HUES64 (cell line): ENCODE results near the gene STARD5.
"Not testable (repeated sequence)": the region's sequence is repeated elsewhere in the genome, so short reads cannot be mapped to it uniquely, and the experiment has no call there.

Experiments
- H3K27ac ChIP-seq: 2 replicates; pipeline ENCODE4 v1.7.0; 2013; ENCODE audit warnings: low read depth, low read length, inconsistent platforms
- H3K27me3 ChIP-seq: 2 replicates; pipeline ENCODE4 v1.6.1; 2013; ENCODE audit warnings: mild to moderate bottlenecking, low read length; ENCODE audit not compliant: insufficient read depth
- H3K36me3 ChIP-seq: 2 replicates; pipeline ENCODE4 v1.6.1; 2013; ENCODE audit warnings: mild to moderate bottlenecking, low read length; ENCODE audit not compliant: insufficient read depth
- H3K4me1 ChIP-seq: 2 replicates; pipeline ENCODE4 v1.6.1; 2013; ENCODE audit warnings: mild to moderate bottlenecking, low read length, moderate library complexity; ENCODE audit not compliant: insufficient read depth
- H3K4me3 ChIP-seq: 2 replicates; pipeline ENCODE4 v1.5.1; 2013; ENCODE audit warnings: mild to moderate bottlenecking, low read length, moderate library complexity
- H3K9ac ChIP-seq: 2 replicates; pipeline ENCODE4 v1.6.1; 2013; ENCODE audit warnings: mild to moderate bottlenecking, low read depth, low read length
- H3K9me3 ChIP-seq: 2 replicates; pipeline ENCODE4 v1.6.1; 2013; ENCODE audit warnings: low read depth, low read length; ENCODE audit not compliant: insufficient read depth
- WGBS: fragments of 150-250, 120-280 bp; methylation state at CpG from one replicate; pipeline ENCODE4 v1.1.7; 2013; ENCODE audit warnings: missing lambda C conversion rate; 5-methylcytosine and 5-hydroxymethylcytosine counted together

The STARD5 gene

DNA sequence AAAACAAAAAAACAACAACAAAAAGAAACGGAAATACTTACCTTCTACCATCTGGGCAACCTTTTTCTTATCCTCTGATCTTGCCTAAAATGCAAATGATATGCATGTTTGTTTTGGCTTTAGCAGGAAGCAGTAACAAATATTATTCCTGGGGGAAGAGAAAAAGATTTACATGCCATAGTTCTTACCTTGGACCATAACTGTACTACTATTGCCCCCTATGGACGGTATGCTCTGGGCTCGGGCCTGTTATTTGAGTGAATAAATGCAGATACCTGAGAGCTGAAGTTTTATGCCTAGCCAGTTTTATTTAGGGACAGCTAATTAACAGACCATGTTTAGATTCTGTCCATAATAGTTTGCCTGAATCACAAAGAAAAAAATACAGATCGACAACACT lies 12.6 kb upstream of the STARD5 start:
- no peak overlapping the region for H3K4me3 ChIP-seq
- no peaks in the 10 kb centered on the region for H3K36me3 ChIP-seq
- 82% methylated on average over 4 of the region's 4 CpGs for WGBS
- no peaks in the 10 kb centered on the region for H3K27me3 ChIP-seq
- H3K27ac ChIP-seq, result no peak overlapping the region
- H3K4me1 ChIP-seq, result no peaks in the 10 kb centered on the region
- H3K9ac ChIP-seq, result no peak overlapping the region
- no peaks in the 10 kb centered on the region for H3K9me3 ChIP-seq

- Histone ChIP-seq H3K9ac (no peak overlapping the region), H3K4me3 (no peak overlapping the region), H3K27ac (no peak overlapping the region)
Measured at GRCh38 chr15:81335631-81336030, 11.7 kb upstream of the STARD5 start.

GRCh38 chr15:81334768-81335435 lies 11.0 kb upstream of the STARD5 start:
- H3K9ac ChIP-seq, result no peak overlapping the region
- H3K27ac ChIP-seq, result no peak overlapping the region
- H3K4me1 ChIP-seq, result no peaks in the 10 kb centered on the region
- WGBS, result 94% methylated on average over 10 of the region's 10 CpGs
- H3K36me3 ChIP-seq, result no peaks in the 10 kb centered on the region
- H3K27me3 ChIP-seq, result no peaks in the 10 kb centered on the region
- H3K4me3 ChIP-seq, result no peak overlapping the region
- no peaks in the 10 kb centered on the region for H3K9me3 ChIP-seq

More at GRCh38 chr15:81335631-81336030, 11.7 kb upstream of the STARD5 start:
- no peaks in the 10 kb centered on the region for H3K4me1 ChIP-seq
- no peaks in the 10 kb centered on the region for H3K9me3 ChIP-seq
- no peaks in the 10 kb centered on the region for H3K27me3 ChIP-seq
- no peaks in the 10 kb centered on the region for H3K36me3 ChIP-seq
- WGBS, result 82% methylated on average over 4 of the region's 4 CpGs

GRCh38 chr15:81333363-81333762 lies 9.4 kb upstream of the STARD5 start:
- H3K4me1 ChIP-seq, result no peaks in the 10 kb centered on the region
- no peak overlapping the region for H3K4me3 ChIP-seq
- no peaks in the 10 kb centered on the region for H3K27me3 ChIP-seq
- 94% methylated on average over 3 of the region's 3 CpGs for WGBS
- H3K36me3 ChIP-seq, result no peaks in the 10 kb centered on the region
- no peaks in the 10 kb centered on the region for H3K9me3 ChIP-seq
- no peak overlapping the region for H3K27ac ChIP-seq
- no peak overlapping the region for H3K9ac ChIP-seq

DNA sequence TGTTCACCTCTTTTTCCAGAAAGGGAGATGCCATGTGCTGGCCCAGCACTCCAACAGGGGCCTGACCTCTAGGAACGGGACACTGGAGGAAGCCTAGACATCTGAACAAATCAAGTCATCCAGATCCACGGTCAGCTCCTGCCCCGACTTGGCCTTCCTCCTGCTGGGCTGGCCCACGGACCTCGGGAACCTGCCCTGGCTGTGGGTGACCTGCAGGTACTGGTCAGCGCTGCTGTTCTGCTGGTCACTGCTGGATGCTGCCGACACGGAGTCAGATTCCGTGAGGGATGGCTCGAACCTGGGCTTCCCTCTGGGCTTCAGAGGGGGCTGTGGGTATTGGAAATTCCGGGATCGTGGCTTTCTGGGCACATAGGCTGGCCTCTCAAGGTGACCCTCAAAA lies 8.4 kb upstream of the STARD5 start:
- H3K4me1 ChIP-seq, result no peaks in the 10 kb centered on the region
- no peak overlapping the region for H3K27ac ChIP-seq
- H3K4me3 ChIP-seq, result no peak overlapping the region
- no peaks in the 10 kb centered on the region for H3K9me3 ChIP-seq
- no peak overlapping the region for H3K9ac ChIP-seq
- H3K36me3 ChIP-seq, result no peaks in the 10 kb centered on the region
- 95% methylated on average over 12 of the region's 12 CpGs for WGBS
- no peaks in the 10 kb centered on the region for H3K27me3 ChIP-seq

- WGBS, result 94% methylated on average over 15 of the region's 15 CpGs
- H3K9ac ChIP-seq, result no peak overlapping the region
- H3K36me3 ChIP-seq, result no peaks in the 10 kb centered on the region
- no peaks in the 10 kb centered on the region for H3K9me3 ChIP-seq
- H3K4me1 ChIP-seq, result no peaks in the 10 kb centered on the region
- no peaks in the 10 kb centered on the region for H3K27me3 ChIP-seq
- H3K4me3 ChIP-seq, result no peak overlapping the region
- no peak overlapping the region for H3K27ac ChIP-seq
Measured at GRCh38 chr15:81331600-81331999, 7.7 kb upstream of the STARD5 start.

DNA sequence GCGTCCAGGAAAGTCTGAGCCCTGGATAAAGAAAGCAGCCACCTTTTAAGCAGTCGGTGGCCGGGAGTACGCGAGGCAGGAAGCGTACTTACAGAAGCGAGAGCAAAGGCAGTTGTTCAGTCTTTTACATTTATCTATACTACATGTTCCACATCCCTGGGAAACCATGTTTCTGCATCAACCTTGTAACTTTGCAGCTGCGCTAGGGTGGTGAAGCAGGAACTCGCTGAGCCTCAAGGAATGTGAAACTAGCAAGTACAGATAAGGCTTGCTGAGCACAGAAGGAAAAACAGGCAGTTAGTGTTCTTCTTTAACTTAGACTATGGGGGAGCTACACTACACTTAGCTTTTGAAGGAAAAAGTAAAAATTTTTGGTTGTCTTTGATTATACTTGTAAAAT lies 7.2 kb upstream of the STARD5 start:
- not testable (repeated sequence) for H3K27me3 ChIP-seq, H3K9me3 ChIP-seq, H3K36me3 ChIP-seq, H3K4me1 ChIP-seq, H3K9ac ChIP-seq, H3K4me3 ChIP-seq, H3K27ac ChIP-seq
- 93% methylated on average over 9 of the region's 9 CpGs for WGBS

GRCh38 chr15:81330366-81331090 lies 6.6 kb upstream of the STARD5 start:
- Histone ChIP-seq H3K9me3 (no peaks in the 10 kb centered on the region), H3K27ac (no peak overlapping the region), H3K4me3 (no peak overlapping the region), H3K27me3 (no peaks in the 10 kb centered on the region), H3K9ac (no peak overlapping the region), H3K4me1 (no peaks in the 10 kb centered on the region), H3K36me3 (no peaks in the 10 kb centered on the region)
- 91% methylated on average over 5 of the region's 5 CpGs for WGBS

DNA sequence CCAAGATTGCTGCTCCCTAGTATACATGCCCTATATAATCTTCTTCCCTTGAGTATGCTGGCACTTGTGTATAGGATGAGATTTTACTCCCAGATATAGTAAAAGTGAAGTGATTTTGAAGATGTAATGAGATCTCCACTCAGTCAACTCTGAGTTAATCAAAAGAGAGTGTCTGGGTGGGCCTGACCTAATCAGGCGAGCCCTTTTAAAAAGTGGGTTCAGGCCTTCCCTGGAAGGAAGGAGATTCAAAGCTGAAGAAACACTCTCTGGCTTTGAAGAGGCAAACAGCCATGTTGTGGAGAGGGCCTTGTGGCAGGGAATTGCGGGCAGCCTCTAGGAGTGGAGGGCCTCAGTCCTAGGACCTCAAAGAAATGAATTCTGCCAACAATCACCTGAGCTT lies 5.5 kb upstream of the STARD5 start:
- H3K9ac ChIP-seq, result no peak overlapping the region
- no peak overlapping the region for H3K4me3 ChIP-seq
- H3K27me3 ChIP-seq, result peaks cover 6% of the 10 kb centered on the region; the same call in 1 of the 2 replicates
- H3K9me3 ChIP-seq, result no peaks in the 10 kb centered on the region
- no peaks in the 10 kb centered on the region for H3K4me1 ChIP-seq
- 97% methylated on average over 2 of the region's 2 CpGs for WGBS
- no peaks in the 10 kb centered on the region for H3K36me3 ChIP-seq
- H3K27ac ChIP-seq, result no peak overlapping the region

DNA sequence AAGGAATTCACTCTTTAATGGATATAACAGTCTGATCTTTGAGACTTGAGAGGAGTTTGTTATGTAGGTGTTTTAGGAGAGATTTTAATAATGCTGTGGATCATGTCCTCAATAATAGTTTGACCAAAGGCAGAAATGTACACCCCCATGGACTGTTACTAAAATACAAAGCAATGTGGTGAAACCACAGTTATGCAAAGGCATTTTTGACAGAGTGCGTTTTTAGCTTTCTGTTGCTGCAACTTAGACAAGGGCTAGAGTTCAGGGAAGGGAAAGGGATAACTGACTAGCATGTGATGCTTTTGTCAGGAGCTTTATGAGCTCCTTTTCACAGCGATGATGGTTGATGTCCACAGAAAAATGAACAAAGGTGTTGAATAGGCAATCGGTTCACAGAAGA lies 3.6 kb upstream of the STARD5 start:
- Histone ChIP-seq H3K36me3 (no peaks in the 10 kb centered on the region), H3K4me1 (no peaks in the 10 kb centered on the region), H3K9ac (no peak overlapping the region), H3K27me3 (peaks cover 6% of the 10 kb centered on the region; the same call in 1 of the 2 replicates), H3K4me3 (no peak overlapping the region), H3K27ac (no peak overlapping the region), H3K9me3 (no peaks in the 10 kb centered on the region)
- 93% methylated on average over 3 of the region's 3 CpGs for WGBS

- no peaks in the 10 kb centered on the region for H3K9me3 ChIP-seq
- no peak overlapping the region for H3K27ac ChIP-seq
- no peaks in the 10 kb centered on the region for H3K4me1 ChIP-seq
- 93% methylated on average over 6 of the region's 7 CpGs for WGBS
- H3K27me3 ChIP-seq, result peaks cover 6% of the 10 kb centered on the region; the same call in 1 of the 2 replicates
- no peak overlapping the region for H3K4me3 ChIP-seq
- no peaks in the 10 kb centered on the region for H3K36me3 ChIP-seq
- H3K9ac ChIP-seq, result no peak overlapping the region
Measured at GRCh38 chr15:81326466-81327212, 2.7 kb upstream of the STARD5 start.
